ENCODE results near the gene KIF21B.

- TF ChIP-seq EZH2 (IDR thresholded peaks at IDR 0.05; ENCODE audit: insufficient read depth, poor library complexity, severe bottlenecking) (no peak), EZH2phosphoT487 (IDR thresholded peaks at IDR 0.05; ENCODE audit: insufficient read depth, low read depth) (no peak)
These were observed 21.6 kb downstream of the KIF21B start for GRCh38 chr1:201001962-201002361.

All from GM23248 (cell line).